Activated T-helper 9 cell treated with anti-CD3 and anti-CD28 coated beads, Interleukin-2, amount 50 U/mL, for 16 hours (primary cell): Measurements from ENCODE around the gene SCN1B.
"Not testable (repeated sequence)": the region's sequence is repeated elsewhere in the genome, so short reads cannot be mapped to it uniquely, and the experiment has no call there.

Experiments used
- DNase-seq: peaks from one replicate; pipeline ENCODE4 v3.0.0-alpha.2; 2020; ENCODE audit warnings: low read depth

The SCN1B gene

DNA sequence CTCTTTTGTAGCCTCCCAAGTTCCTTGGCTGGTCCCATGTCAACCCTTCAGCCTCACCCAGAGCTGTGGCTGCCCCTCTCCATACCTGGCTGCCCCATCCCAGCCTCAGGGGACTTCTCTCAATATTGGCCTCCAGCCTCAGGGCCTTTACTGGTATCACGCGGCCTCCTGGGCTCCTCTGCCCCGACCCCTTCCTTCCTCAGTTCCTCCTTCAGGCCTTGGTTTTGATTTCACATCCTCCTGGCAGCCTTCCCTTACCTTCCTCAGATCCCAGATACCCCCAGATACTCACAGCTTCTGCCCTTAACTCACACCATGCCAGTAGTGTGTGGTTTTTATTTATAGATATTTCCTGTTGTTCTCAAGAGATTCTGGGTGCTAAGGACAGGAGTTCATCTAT, 12.8 kb upstream of the SCN1B start:
- no peak for DNase-seq

DNA sequence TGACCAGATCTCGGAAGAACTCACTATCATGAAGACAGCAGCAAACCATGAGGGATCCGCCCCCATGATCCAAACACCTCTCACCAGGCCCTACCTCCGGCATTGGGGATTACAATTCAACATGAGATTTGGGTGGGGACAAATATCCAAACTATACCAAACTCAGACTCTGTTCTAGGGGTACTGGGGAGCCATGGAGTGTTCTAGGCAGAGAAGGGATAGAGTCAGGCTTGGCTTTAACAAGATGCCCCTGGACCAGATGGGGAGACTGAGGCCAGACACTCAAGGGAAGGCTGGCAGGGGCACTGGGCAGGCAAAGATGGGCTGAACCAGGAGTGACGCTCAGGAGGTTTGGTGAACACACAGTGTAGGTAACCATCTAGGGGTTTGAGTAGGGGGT, 11.9 kb upstream of the SCN1B start:
- no peak for DNase-seq

GRCh38 chr19:35019144-35019543, 11.1 kb upstream of the SCN1B start:
- DNase-seq: no peak

DNA sequence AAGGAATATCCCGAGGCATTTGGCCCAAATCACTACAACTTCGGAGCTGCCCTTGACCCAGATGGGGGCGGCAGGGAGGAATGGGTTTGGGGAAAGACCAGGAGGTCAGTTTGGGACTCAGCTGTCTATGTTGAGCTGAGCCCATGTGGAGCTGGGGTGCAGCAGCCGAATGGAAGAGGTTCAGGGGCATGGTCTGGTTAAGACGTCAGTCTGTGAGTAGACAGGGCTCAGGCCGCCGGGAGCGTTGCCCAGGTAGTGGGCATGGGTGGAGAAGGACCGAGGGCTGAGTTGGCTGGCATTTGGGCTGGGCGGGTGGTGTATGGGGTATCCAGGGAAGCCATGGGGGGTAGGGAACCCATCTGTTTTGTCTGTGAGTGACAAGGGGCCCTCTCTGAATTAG, 9.3 kb upstream of the SCN1B start:
- no peak for DNase-seq

DNA sequence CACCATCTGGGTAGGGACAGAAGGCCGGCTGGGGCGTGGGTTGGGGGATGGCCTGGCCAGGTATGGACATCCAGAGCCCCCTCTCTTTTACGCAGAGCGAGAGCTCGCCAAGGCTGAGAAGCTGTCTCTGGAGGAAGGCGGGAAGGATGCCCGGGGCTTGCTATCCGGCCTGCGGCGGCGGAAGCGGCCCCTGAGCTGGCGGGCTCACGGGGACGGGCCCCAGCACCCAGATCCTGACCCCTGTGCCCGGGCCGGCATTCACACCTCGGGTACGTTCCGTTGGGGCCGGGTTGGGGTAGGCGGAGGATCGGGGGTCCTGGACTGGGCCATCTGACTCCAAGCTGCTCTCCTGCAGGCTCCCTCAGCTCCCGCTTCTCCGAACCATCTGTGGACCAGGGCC, 8.7 kb upstream of the SCN1B start:
- DNase-seq: no peak

GRCh38 chr19:35022460-35022859, 7.8 kb upstream of the SCN1B start:
- DNase-seq: no peak

DNA sequence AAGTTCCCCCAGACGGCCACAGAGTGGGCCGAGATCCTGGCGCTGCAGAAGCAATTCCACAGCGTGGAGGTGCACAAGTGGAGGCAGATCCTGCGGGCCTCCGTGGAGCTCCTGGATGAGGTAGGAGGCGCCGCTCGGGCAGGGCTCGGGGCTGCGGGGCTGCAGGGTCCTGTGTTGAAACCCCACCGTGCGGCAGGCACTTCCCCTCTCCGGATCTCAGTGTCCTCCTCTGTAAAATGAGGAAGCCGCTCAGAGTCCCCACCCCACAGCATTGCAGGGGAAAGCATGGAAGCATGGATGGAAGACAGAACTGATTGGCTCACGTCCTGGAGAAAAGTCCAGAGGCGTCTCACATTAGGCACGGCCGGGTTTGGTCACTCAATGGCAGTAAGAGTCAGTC, 6.8 kb upstream of the SCN1B start:
- no peak for DNase-seq

DNA sequence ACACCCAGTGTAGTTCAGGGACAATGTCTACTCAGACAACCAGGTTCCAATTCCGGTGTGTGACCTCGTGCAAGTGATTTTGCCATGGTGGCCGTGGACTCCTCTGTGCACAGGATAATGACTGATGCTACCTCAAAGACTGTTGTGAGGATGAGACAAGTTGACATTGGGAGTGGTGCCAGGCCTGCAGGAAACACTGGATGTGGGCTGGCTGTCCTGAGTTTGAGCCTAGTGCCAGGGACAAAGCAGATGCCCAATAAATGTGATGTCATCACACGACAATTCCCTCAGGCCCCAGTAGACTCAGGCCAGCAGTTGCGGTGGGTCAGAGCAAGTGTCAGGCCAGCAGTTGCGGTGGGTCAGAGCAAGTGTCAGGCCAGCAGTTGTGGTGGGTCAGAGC, 6.2 kb upstream of the SCN1B start:
- DNase-seq: no peak

DNA sequence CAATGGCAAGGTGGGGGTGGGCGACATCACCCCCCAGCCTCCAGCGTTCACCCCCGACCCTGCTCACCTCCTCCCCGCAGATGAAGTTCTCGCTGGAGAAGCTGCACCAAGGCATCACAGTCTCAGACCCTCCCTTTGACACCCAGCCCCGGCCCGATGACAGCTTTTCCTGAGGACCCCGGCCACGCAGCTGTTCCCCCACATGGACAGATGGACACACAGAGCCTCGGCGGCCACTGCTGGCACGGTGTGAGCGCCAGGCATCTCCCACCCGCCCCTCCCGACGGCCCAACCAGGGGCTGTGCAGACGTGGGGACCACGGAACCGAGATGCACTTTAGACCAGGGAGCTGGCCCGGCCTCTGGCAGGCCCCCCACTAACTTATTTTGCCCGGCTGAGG, 4.3 kb upstream of the SCN1B start:
- DNase-seq: no peak

DNA sequence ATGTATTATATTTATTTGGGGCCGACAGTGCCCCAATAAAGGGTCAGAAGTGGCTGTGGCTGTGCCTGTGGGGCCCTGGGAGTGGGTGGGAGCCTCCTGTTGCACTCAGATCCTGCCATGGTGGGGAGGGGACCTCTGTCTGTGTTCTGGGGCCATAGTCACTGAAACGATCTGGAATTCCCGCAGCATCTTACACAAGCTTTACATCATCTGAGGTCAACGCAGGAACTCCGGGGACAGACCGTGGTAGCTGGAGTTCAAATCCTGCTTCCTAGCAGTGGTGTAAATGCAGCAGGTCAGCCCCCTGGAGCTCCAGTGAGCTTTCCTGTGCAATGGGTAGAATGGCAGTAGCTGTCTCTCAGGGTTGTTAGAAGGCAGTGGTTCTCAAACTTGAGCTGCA, 3.9 kb upstream of the SCN1B start:
- no peak for DNase-seq

DNA sequence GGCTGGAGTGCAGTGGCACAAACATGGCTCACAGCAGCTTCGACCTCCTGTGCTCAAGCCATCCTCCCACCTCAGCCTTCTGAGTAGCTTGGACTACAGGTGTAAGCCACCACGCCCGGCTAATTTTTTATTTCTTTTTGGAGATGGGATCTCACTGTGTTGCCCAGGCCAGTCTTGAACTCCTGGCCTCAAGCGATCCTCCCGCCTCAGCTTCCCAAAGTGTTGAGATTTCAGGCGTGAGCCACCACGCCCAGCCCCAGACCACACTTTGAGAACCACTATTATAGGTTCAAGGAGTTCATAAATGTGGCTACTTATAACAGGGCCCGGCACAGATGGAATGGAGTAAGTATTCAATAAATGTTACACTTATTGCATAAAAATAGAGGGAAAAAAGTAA, 3.3 kb upstream of the SCN1B start:
- DNase-seq: no peak

DNA sequence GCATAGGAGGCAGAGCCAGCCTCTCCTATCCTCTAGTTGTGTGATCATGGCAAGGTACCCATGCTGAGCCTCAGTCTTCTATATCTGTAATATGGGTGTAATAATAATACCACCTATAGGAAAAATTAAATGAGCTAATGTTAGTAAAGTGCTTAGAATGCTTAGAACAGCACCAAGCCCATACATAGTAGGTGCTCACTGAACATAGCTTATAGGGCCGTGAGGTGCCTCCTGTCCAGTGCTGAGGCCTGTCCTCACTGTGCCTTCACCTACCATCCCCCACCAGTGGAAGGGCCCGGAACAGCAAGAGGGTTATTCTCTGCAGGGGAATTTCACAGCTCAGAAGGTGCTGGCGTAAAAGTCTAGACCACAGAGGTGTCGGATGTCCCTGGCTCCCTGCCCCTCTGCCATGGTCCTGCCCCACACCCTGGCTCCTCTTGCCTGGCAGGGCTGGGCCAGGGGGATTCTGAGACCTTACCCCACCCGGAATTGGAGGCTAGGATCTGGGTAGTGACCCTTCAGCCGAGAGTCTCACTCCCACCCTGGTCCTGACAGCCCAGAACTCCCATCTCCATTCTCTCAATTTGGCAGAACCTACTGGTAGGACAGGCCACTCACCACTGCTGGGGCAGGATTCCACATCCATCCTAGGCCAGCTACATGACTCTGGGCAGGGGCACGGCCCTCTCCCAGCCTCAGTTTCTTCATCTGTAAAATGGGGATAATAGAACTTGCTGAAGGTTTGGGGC, 2.2 kb upstream of the SCN1B start:
- DNase-seq: no peak

GRCh38 chr19:35028600-35028885, 1.7 kb upstream of the SCN1B start:
- not testable (repeated sequence) for DNase-seq

DNA sequence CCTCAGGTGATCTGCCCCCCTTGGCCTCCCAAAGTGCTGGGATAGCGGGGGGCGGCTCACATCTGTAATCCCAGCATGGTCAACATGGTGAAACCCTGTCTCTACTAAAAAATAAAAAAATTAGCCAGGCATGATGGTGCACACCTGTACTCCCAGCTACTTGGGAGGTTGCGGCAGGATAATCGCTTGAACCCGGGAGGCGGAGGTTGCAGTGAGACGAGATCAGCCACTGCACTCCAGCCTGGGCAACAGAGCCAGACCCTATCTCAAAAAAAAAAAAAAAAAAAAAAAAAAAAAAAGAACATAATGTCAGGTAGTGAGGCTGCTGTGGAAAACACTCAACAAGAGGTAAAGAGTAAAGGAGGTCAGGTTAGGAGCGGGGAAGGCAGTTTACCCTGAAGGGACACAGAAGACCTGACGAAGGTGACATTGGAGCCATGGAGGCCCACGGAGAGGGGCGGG, 964 bp upstream of the SCN1B start:
- not testable (repeated sequence) for DNase-seq

DNA sequence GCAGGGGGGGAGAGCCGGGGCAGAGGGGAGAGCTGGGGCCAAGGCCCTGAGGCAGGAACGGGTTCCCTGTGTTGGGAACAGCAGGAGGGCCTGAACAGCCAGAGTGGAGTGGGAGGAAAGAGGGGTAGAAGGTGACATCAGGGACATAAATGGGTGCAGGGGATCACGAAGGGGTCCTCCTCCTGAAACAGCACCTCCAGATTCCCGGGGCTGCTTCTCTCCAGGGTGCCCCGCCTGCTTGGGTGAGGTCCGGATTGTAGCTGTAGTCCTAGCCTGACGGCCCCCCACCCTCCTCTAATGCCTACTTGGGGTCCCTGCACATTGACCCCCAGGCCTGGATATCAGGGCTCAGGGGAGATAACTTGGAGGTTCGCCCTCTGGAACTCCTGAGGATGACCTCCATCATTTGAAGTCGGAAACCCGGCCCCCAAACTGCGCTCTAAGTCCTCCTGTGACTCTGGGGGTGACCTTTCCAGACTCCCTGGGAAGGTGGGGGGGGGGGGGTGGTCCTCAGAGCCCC, 473 bp upstream of the SCN1B start:
- no peak for DNase-seq

GRCh38 chr19:35031072-35031881, 1.0 kb downstream of the SCN1B start:
- DNase-seq: no peak

DNA sequence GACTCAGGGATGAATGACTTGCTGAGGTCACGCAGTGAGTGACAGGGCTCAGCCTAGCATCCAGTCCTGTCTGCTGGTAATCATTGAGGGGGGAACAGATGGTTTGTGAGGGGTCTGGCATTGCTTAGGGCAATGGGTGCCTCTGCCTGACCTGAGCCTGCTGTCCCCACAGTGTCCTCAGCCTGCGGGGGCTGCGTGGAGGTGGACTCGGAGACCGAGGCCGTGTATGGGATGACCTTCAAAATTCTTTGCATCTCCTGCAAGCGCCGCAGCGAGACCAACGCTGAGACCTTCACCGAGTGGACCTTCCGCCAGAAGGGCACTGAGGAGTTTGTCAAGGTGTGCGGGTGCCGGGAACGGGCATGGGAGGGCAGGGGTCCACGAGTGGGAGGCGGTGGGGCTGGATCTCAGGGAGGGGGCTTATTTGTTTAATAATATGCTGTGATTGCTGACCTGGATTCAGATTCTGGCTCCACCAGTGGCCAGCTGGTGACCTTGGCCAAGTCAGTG, 2.1 kb downstream of the SCN1B start:
- no peak for DNase-seq

DNA sequence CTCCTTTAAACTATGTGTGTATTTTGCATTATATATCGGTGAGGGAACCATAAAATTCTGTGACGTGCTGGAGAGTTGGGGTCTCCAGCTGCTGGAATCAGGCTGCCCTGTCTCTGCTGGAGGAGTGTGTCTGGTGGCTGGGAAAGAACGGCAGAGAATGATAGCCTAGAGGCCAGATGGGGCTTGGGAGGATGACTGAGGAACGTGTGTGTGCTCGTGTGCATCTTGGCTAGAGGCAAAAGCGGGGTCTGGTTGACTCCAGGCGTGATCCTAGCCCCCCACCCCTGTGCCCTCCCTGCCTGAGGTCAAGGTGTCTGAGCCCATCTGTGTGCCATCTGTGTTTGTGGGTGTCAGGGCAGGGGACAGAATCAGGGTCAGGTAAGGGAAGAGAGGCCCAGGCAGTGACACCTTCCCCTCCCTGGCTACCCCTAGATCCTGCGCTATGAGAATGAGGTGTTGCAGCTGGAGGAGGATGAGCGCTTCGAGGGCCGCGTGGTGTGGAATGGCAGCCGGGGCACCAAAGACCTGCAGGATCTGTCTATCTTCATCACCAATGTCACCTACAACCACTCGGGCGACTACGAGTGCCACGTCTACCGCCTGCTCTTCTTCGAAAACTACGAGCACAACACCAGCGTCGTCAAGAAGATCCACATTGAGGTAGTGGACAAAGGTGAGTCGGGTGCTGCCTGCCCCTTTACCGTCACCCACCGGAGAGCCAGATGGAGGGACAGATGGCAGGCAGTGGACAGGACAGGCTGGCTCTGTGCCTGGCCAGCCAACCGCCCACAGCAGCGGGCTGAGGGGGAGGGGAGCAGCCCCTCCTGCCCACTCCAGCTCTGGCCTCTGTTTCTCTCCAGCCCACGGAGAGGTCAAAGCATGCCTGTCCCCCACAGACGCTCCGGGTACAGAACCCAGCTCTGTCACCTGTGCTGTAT, 3.1 kb downstream of the SCN1B start:
- no peak for DNase-seq

DNA sequence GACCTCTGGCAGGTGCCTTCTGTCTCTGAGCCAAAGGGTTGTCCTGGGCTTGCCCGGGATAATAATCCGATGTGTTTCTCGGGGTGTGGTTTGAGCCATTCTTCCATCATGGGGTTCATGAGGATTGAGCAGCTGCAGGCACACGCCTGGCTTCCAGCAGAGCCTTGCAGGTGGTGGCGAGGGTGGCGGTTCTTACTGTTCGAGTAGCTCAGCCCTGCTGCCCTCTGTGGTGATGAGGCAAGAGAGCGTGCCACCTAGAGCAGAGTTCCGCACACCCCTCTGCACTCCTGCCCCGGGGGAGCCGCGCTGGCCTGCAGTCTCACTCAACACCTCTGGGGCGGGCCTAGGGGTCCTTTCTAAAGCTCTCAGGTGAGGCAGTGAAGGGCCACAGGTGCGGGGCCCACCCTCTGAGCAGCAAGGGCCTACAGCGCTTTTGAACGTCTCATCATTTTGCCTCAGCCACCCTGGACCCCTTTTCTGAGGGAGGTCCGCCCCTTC, 3.8 kb downstream of the SCN1B start:
- no peak for DNase-seq

- no peak for DNase-seq
These were observed 4.5 kb downstream of the SCN1B start for GRCh38 chr19:35034588-35035382.
